Measurements from ENCODE around the gene CABLES2. TPM values are rescaled to one million over a fixed set of nuclear protein-coding genes. Genes with fewer than 3 reads are reported as not detected.

Gene CABLES2
- total RNA-seq, 1 experiment from 2014 or later: 8.9 TPM

- TF ChIP-seq FOSL1 (IDR thresholded peaks at IDR 0.05; ENCODE audit: low read depth) (no peak), CEBPB (IDR thresholded peaks at IDR 0.05; ENCODE audit: low read depth) (no peak), YY1 (IDR thresholded peaks at IDR 0.05; ENCODE audit: extremely low read depth, insufficient replicate concordance, low read depth, low read length) (no peak), REST (IDR thresholded peaks at IDR 0.05; ENCODE audit: low read depth) (no peak), EZH2 (IDR thresholded peaks at IDR 0.05) (no peak)
Measured at GRCh38 chr20:62355878-62356588, 51.1 kb downstream of the CABLES2 start (continued).

GRCh38 chr20:62355516-62355877, 51.6 kb downstream of the CABLES2 start:
- Histone ChIP-seq H3K4me2 (ENCODE audit: low read length) (peak overlapping the region; percentile 30; the same call in 1 of the 2 replicates), H3K36me3 (ENCODE audit: control insufficient read depth in 1 of 2, insufficient read depth in 2 of 2, low read length in 2 of 2) (peaks cover 3 to 25% of the 10 kb centered on the region in 2 experiments; a peak in 2 of 4 replicates), H3K27me3 (ENCODE audit: insufficient read depth, low read length) (no peaks in the 10 kb centered on the region), H3K4me1 (ENCODE audit: control insufficient read depth in 1 of 2, insufficient read depth in 2 of 2, low read length in 2 of 2) (peaks cover 59 to 89% of the 10 kb centered on the region in 2 experiments), H4K20me1 (ENCODE audit: insufficient read depth) (no peaks in the 10 kb centered on the region), H3K9me3 (ENCODE audit: control insufficient read depth in 1 of 2, insufficient read depth in 1 of 2, low read depth in 1 of 2, low read length in 2 of 2) (no peaks in the 10 kb centered on the region), H3K79me2 (ENCODE audit: insufficient read depth, low read length) (peaks cover 80% of the 10 kb centered on the region), H3K27ac (ENCODE audit: low read depth, low read length) (peak overlapping the region; percentile 91; the same call in 1 of the 2 replicates), H3K9me2 (ENCODE audit: insufficient read depth) (no peaks in the 10 kb centered on the region), H3K9ac (ENCODE audit: low read length) (no peak overlapping the region), H2AFZ (ENCODE audit: low read depth, low read length, poor library complexity, severe bottlenecking) (no peak overlapping the region), H3K4me3 (replicated peaks in 1 of 2; ENCODE audit: low read depth in 1 of 2, low read length in 2 of 2) (no peak overlapping the region)
- POLR2A ChIA-PET: interaction anchor here (1.9 kb wide), 1 partner anchor 13 kb away, joined by 4 read pairs; no protein-coding TSS in a partner anchor
- CTCF ChIA-PET: no interaction called here
- intact Hi-C loops (cut with micrococcal nuclease): no loop called here
- DNase-seq (ENCODE audit: low read depth, low spot score): no peak
- BruUV-seq (replicated peaks): no TSS peak
- no peak for ATAC-seq
- RAD21 ChIA-PET (ENCODE audit: low non-redundant PET in 1 of 2, low total read pairs in 2 of 2, uncharacterized antibody in 2 of 2, unreplicated experiment in 2 of 2): no interaction called here
- TF ChIP-seq POLR2AphosphoS5 (IDR thresholded peaks at IDR 0.05; ENCODE audit: low read depth, low read length) (no peak), RAD21 (IDR thresholded peaks at IDR 0.05; ENCODE audit: low read depth) (no peak), FOSL1 (IDR thresholded peaks at IDR 0.05; ENCODE audit: low read depth) (no peak), EGR1 (IDR thresholded peaks at IDR 0.05; ENCODE audit: low read depth) (no peak), ATF3 (IDR thresholded peaks at IDR 0.05) (no peak), CTCF (IDR thresholded peaks at IDR 0.05 in 2 of 3, conservative IDR thresholded peaks at IDR 0.05 in 1 of 3; ENCODE audit: borderline replicate concordance in 1 of 3, insufficient read depth in 1 of 3, low read depth in 2 of 3, low read length in 2 of 3) (no peak), ZFX (IDR thresholded peaks at IDR 0.05) (no peak), POLR2A (IDR thresholded peaks at IDR 0.05; ENCODE audit: borderline replicate concordance, extremely low read depth, insufficient read depth, insufficient read length) (no peak), CEBPB (IDR thresholded peaks at IDR 0.05; ENCODE audit: low read depth) (no peak), CBX3 (IDR thresholded peaks at IDR 0.05; ENCODE audit: low read depth) (no peak), ZNF274 (IDR thresholded peaks at IDR 0.05; ENCODE audit: low read depth, low read length) (no peak), ELF1 (IDR thresholded peaks at IDR 0.05; ENCODE audit: borderline replicate concordance, low read depth) (no peak), YY1 (IDR thresholded peaks at IDR 0.05; ENCODE audit: extremely low read depth, insufficient replicate concordance, low read depth, low read length) (no peak), REST (IDR thresholded peaks at IDR 0.05; ENCODE audit: low read depth) (no peak)
